ENCODE results near the gene STK26.
A peak's percentile ranks its signal among the peaks of the same experiment; 100 is the strongest.

DNA sequence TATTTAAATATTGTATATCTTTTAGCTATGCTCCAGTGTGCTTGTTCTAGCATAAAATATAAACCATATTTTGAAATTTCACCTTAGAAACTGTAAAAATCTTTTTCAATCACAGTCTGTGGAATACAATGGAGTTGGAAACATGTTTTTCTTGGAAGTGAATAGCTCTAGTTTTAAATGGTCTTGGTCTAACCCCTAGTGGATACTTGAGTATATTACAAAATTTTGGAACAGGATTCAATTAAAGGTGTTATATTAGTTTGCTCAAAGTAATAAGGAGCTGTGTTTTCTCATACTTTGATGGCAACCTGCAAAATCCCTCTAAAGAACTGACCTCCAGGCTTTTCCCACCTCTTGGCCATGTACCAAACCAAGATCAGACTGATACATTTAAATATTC lies 48.2 kb downstream of the STK26 start:
- TF ChIP-seq CTCF (IDR thresholded peaks at IDR 0.05; ENCODE audit: borderline replicate concordance, extremely low read depth, low read length, poor library complexity, severe bottlenecking) (peak; percentile 38), EZH2 (IDR thresholded peaks at IDR 0.05; ENCODE audit: borderline replicate concordance, low read depth, low read length, severe bottlenecking) (no peak)
